SH-SY5Y (cell line): ENCODE results near the gene NDRG4.

Experiments
- GATA2 ChIP-seq: IDR thresholded peaks from 2 replicates; pipeline ENCODE4 v1.6.1; 2011; ENCODE audit warnings: mild to moderate bottlenecking, low read depth, low read length
- GATA3 ChIP-seq: IDR thresholded peaks from 2 replicates; pipeline ENCODE4 v1.6.1; 2011; ENCODE audit warnings: low read depth, mild to moderate bottlenecking, low read length, moderate library complexity

DNA sequence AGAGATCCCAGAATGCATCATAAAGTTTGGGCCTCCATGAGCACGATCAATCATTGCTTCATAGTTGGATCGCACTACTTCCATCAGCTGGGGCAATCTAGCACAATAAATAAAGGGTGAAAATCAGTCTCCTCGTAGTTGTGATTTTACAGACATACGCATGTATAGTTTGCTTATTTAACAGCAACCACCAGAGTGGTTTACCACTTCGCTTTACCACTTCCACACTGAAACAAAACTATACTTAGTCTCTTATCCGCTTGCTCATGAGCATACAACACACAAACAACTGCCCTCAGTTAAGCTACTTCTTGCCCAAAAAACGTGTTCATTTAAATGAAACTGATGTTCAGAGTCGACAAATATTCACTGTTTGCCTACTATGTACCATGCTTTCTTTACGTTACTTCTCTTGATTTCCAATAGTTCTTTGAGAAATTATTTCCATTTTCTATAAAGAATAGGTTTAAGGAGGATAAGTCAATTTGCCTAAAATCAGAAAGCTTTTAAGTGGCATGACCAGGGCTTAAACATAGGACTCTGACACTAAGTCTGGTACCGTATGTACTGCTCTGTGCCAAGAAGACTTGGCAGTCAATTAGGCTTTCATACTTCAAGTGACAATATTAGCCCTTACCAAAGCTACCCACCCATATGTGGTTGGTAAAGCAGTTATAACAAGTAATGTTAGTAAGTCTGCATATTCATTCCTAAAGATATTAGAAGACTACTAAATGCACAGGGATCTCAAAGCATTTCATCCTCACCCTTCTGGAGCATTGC is 37.4 kb downstream of the NDRG4 start:
- TF ChIP-seq GATA2 (no peak), GATA3 (no peak)
